Endothelial cell of umbilical vein (primary cell): ENCODE data around the gene LPCAT3. TPM values are rescaled to one million over a fixed set of nuclear protein-coding genes. Genes with fewer than 3 reads are reported as not detected.

Source experiments
- BruUV-seq: library from RNA; stranded (reverse); fragments of 400-500 nt; replicated peaks from 2 replicates; lab custom pipeline; 2021; lab: Mats Ljungman, UMichigan
- CTCF ChIA-PET: fragments of 300-600, 350-600 bp; sonication (Branson Sonifier 250); formaldehyde crosslinking; loops from one replicate; lab custom pipeline; 2021; ENCODE audit warnings: antibody characterized with exemption, inconsistent platforms; lab: Charles Lee
- POLR2A ChIA-PET: fragments of 300-600, 350-600 bp; sonication (Branson Sonifier 250); formaldehyde crosslinking; loops from one replicate; lab custom pipeline; 2021; ENCODE audit warnings: antibody characterized with exemption, inconsistent platforms; lab: Charles Lee
- DNase-seq: peaks from one replicate; pipeline ENCODE4 v3.0.0-alpha.2; 2011; ENCODE audit warnings: low read depth, low spot score
- FAIRE-seq: peaks from 2 replicates; lab custom pipeline; 2011; peaks lifted over from hg19 to GRCh38; lab: Jason Lieb, UNC
- H2AFZ ChIP-seq: 2 replicates; pipeline ENCODE4 v1.6.0; 2012; ENCODE audit warnings: low read depth, low read length, control low read depth, inconsistent platforms
- H3K27ac ChIP-seq: 2 replicates; pipeline ENCODE4 v1.5.1; 2011; ENCODE audit warnings: low read depth, mild to moderate bottlenecking, control low read depth, low read length, moderate library complexity; ENCODE audit not compliant: insufficient read depth
- H3K27me3 ChIP-seq, 2 experiments: 2 replicates each; pipeline versions ENCODE4 v1.6.0 to v1.6.1; 2011; ENCODE audit warnings: low read length in 2 of 2, mixed read lengths in 1 of 2; ENCODE audit not compliant: control insufficient read depth in 2 of 2, insufficient read depth in 2 of 2
- H3K36me3 ChIP-seq, 2 experiments: 2 replicates in 1 of 2; 3 replicates in 1 of 2; pipeline ENCODE4 v1.5.1; 2011; ENCODE audit warnings: low read length in 2 of 2, mild to moderate bottlenecking in 1 of 2, moderate library complexity in 1 of 2; ENCODE audit not compliant: control insufficient read depth in 2 of 2, insufficient read depth in 2 of 2; ENCODE audit errors: extremely low read depth in 1 of 2
- H3K4me1 ChIP-seq: 3 replicates; pipeline ENCODE4 v1.5.1; 2011; ENCODE audit warnings: mild to moderate bottlenecking, low read length; ENCODE audit not compliant: control insufficient read depth, insufficient read depth; ENCODE audit errors: extremely low read depth
- H3K4me2 ChIP-seq: 2 replicates; pipeline ENCODE4 v1.6.1; 2011; ENCODE audit warnings: low read length, control low read depth, mixed read lengths; ENCODE audit not compliant: insufficient read depth
- H3K4me3 ChIP-seq, 3 experiments: fragments of 200-600 bp in 1 of 3; sonication (generic), shearing (Covaris generic) in 1 of 3; replicated peaks in 1 of 3; 2 replicates each; pipeline ENCODE4 v1.5.1; 2011 to 2016; ENCODE audit warnings: control low read depth in 3 of 3, low read length in 3 of 3, mild to moderate bottlenecking in 2 of 3, inconsistent platforms in 1 of 3, low read depth in 1 of 3, moderate library complexity in 1 of 3; ENCODE audit not compliant: insufficient read depth in 1 of 3
- H3K79me2 ChIP-seq: 2 replicates; pipeline ENCODE4 v1.6.0; 2012; ENCODE audit warnings: low read length, inconsistent platforms; ENCODE audit not compliant: control insufficient read depth, insufficient read depth
- H3K9ac ChIP-seq: replicated peaks from 2 replicates; pipeline ENCODE3; 2011; ENCODE audit warnings: low read length, control low read depth; ENCODE audit not compliant: insufficient read depth; ENCODE audit errors: extremely low read depth
- H3K9me1 ChIP-seq: replicated peaks from 3 replicates; pipeline ENCODE4 v1.6.0; 2011; ENCODE audit warnings: mild to moderate bottlenecking, low read length; ENCODE audit not compliant: control insufficient read depth, insufficient read depth; ENCODE audit errors: extremely low read depth
- H3K9me3 ChIP-seq: replicated peaks from 2 replicates; pipeline ENCODE4 v1.5.1; 2012; ENCODE audit warnings: low read length, inconsistent platforms; ENCODE audit not compliant: control insufficient read depth, insufficient read depth
- H4K20me1 ChIP-seq: replicated peaks from 2 replicates; pipeline ENCODE3; 2011; ENCODE audit warnings: mild to moderate bottlenecking, low read length; ENCODE audit not compliant: control insufficient read depth, insufficient read depth; ENCODE audit errors: extremely low read depth
- EZH2 ChIP-seq: IDR thresholded peaks from 2 replicates; pipeline ENCODE4 v1.6.1; 2012; ENCODE audit warnings: borderline replicate concordance, low read depth, mild to moderate bottlenecking, moderate library complexity, low read length, inconsistent platforms; ENCODE audit not compliant: severe bottlenecking
- FOS ChIP-seq: IDR thresholded peaks from 2 replicates; pipeline ENCODE4 v1.6.1; 2011; ENCODE audit warnings: mild to moderate bottlenecking, low read length, moderate library complexity, borderline replicate concordance; ENCODE audit not compliant: insufficient read depth
- GATA2 ChIP-seq: IDR thresholded peaks from 2 replicates; pipeline ENCODE4 v1.7.0; 2011; ENCODE audit warnings: low read depth, mild to moderate bottlenecking, moderate library complexity, mixed read lengths, low read length; ENCODE audit not compliant: insufficient read length, insufficient read depth
- JUN ChIP-seq: IDR thresholded peaks from 2 replicates; pipeline ENCODE4 v1.6.1; 2011; ENCODE audit warnings: borderline replicate concordance, low read depth; ENCODE audit not compliant: insufficient read length, insufficient read depth
- MYC ChIP-seq: IDR thresholded peaks from one replicate; pipeline ENCODE4 v1.6.1; 2011; ENCODE audit warnings: mild to moderate bottlenecking, low read depth, low read length
- POLR2A ChIP-seq: IDR thresholded peaks from 2 replicates; pipeline ENCODE4 v1.6.1; 2012; ENCODE audit warnings: low read depth, mild to moderate bottlenecking, control low read depth, low read length
- POLR2AphosphoS5 ChIP-seq: IDR thresholded peaks from 2 replicates; pipeline ENCODE4 v1.6.1; 2012; ENCODE audit warnings: low read depth, mild to moderate bottlenecking, control low read depth, low read length, moderate library complexity; ENCODE audit not compliant: insufficient read depth
- dilution Hi-C: fragments of 300-500 bp; cut with MboI; formaldehyde crosslinking; loops from one replicate; pipeline ENCODE4 v1.15.0; 2019; ENCODE audit warnings: low sequenced_read_pairs; ENCODE audit not compliant: extremely low pct_ligation_motif_present
- intact Hi-C: fragments of 100-400 bp; cut with micrococcal nuclease; formaldehyde crosslinking; loops from one replicate; pipeline ENCODE4 v1.10.0; 2022
- polyA plus RNA-seq, 4 experiments: library from polyadenylated mRNA; depleted of rRNA in 3 of 4; stranded (reverse) in 3 of 4; unstranded in 1 of 4; fragments of >200 nt; gene quantifications; 2 replicates each; pipeline versions ENCODE4 v1.2.1 to v1.2.3, GENCODE V29; 2011 to 2012; ENCODE audit warnings: missing spikeins in 1 of 4
- total RNA-seq: library from RNA; stranded (reverse); gene quantifications from 2 replicates; pipeline ENCODE4 v1.2.3, GENCODE V29; 2021
- TF ChIP-seq, protein P1 (sequence below), 2 donors: IDR thresholded peaks; 1 replicate in 1 of 2; 2 replicates in 1 of 2; pipeline ENCODE4 v1.5.1; 2011; ENCODE audit warnings: low read length in 2 of 2, mild to moderate bottlenecking in 2 of 2, moderate library complexity in 2 of 2, control low read depth in 1 of 2, inconsistent platforms in 1 of 2, low read depth in 1 of 2; ENCODE audit not compliant: insufficient read depth in 1 of 2; ENCODE audit errors: extremely low read depth in 1 of 2
- TF ChIP-seq, protein P2 (sequence below): IDR thresholded peaks from 2 replicates; pipeline ENCODE4 v1.6.1; 2011; ENCODE audit not compliant: insufficient read depth, insufficient read length

The LPCAT3 gene
- total and polyA plus RNA-seq, 2 donors (not counting 3 experiments of a cell fraction or from before 2014, with no cell fraction given): 29.5 to 36.0 TPM

DNA sequence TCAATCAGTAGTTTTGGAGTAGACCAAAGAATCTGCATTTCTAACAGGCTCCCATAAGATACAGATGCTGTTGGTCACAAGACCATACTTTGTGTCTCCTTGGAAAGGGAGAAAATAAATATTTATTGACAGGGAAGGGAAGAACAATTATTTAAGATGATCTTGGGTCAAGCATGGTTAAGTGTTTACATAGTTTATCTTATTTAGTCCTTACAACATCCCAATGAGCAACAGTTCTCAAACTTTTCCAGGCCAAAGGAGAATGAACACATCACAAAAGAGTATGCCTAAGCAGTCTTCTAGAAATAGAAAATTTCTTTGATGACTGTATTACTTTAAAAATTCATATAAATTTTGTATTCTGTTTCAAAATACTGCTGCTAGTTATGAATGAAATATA lies 8.8 kb downstream of the LPCAT3 start:
- dilution Hi-C loops (no loop called here), intact Hi-C loops (no loop called here)
- Histone ChIP-seq H3K27me3 (no peaks in the 10 kb centered on the region), H3K79me2 (no peaks in the 10 kb centered on the region), H3K9me1 (no peaks in the 10 kb centered on the region), H3K27ac (no peak overlapping the region), H3K4me3 (no peak overlapping the region), H2AFZ (no peak overlapping the region), H3K4me1 (peaks cover 4% of the 10 kb centered on the region), H3K4me2 (no peak overlapping the region), H3K9me3 (no peaks in the 10 kb centered on the region), H4K20me1 (no peaks in the 10 kb centered on the region), H3K9ac (no peak overlapping the region), H3K36me3 (peaks cover 0 to 2% of the 10 kb centered on the region in 2 experiments)
- no peak for DNase-seq
- no peak for TF ChIP-seq POLR2AphosphoS5
- TF ChIP-seq GATA2: no peak
- TF ChIP-seq POLR2A: no peak
- TF ChIP-seq FOS: no peak
- TF ChIP-seq, protein P1, sequence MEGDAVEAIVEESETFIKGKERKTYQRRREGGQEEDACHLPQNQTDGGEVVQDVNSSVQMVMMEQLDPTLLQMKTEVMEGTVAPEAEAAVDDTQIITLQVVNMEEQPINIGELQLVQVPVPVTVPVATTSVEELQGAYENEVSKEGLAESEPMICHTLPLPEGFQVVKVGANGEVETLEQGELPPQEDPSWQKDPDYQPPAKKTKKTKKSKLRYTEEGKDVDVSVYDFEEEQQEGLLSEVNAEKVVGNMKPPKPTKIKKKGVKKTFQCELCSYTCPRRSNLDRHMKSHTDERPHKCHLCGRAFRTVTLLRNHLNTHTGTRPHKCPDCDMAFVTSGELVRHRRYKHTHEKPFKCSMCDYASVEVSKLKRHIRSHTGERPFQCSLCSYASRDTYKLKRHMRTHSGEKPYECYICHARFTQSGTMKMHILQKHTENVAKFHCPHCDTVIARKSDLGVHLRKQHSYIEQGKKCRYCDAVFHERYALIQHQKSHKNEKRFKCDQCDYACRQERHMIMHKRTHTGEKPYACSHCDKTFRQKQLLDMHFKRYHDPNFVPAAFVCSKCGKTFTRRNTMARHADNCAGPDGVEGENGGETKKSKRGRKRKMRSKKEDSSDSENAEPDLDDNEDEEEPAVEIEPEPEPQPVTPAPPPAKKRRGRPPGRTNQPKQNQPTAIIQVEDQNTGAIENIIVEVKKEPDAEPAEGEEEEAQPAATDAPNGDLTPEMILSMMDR (IDR thresholded peaks at IDR 0.05; ENCODE audit: extremely low read depth in 1 of 2, insufficient read depth in 1 of 2, low read depth in 1 of 2, low read length in 2 of 2): no peak
- TF ChIP-seq JUN: no peak
- TF ChIP-seq, protein P2, sequence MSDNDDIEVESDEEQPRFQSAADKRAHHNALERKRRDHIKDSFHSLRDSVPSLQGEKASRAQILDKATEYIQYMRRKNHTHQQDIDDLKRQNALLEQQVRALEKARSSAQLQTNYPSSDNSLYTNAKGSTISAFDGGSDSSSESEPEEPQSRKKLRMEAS: no peak
- TF ChIP-seq EZH2: no peak
- no peak for TF ChIP-seq MYC
- POLR2A ChIA-PET: no interaction called here
- CTCF ChIA-PET: interaction anchor here (1.0 kb wide), 1 partner anchor 9 kb away, joined by 4 read pairs; the partner anchor contains the start of gene LPCAT3
- no TSS peak for BruUV-seq
- FAIRE-seq: no peak
